ENCODE data around the gene HSPA1B. TPM values are rescaled to one million over a fixed set of nuclear protein-coding genes. Genes with fewer than 3 reads are reported as not detected.

The HSPA1B gene
- total RNA-seq, 4 donors from 2014 or later = 134 to 186 (median 168) TPM

GRCh38 chr6:31859923-31860322 lies 32.4 kb downstream of the HSPA1B start:
- Histone ChIP-seq H3K36me3 (peaks cover 3 to 47% (median 10%) of the 10 kb centered on the region in 3 donors), H3K4me3 (no peak overlapping the region), H3K4me1 (peaks cover 0 to 30% (median 16%) of the 10 kb centered on the region in 4 donors), H3K9me3 (no peaks in the 10 kb centered on the region), H3K27me3 (no peaks in the 10 kb centered on the region), H3K27ac (no peak overlapping the region)
- no peak for DNase-seq (ENCODE audit: low spot score in 2 of 2)
- no peak for TF ChIP-seq EP300 (IDR thresholded peaks at IDR 0.05)
- no peak for TF ChIP-seq POLR2A (IDR thresholded peaks at IDR 0.05)
- TF ChIP-seq CTCF (IDR thresholded peaks at IDR 0.05) = no peak
- 86 to 88% methylated on average over 11 of the region's 11 CpGs for WGBS, 2 donors

- Histone ChIP-seq H3K27ac (no peak overlapping the region), H3K4me1 (peaks cover 0 to 30% (median 16%) of the 10 kb centered on the region in 4 donors), H3K4me3 (no peak overlapping the region), H3K9me3 (no peaks in the 10 kb centered on the region), H3K27me3 (no peaks in the 10 kb centered on the region), H3K36me3 (peaks cover 3 to 47% (median 10%) of the 10 kb centered on the region in 3 donors)
- TF ChIP-seq EP300 (IDR thresholded peaks at IDR 0.05) = no peak
- TF ChIP-seq POLR2A (IDR thresholded peaks at IDR 0.05) = no peak
- 92% methylated on average over 13 of the region's 13 CpGs for WGBS, 2 donors
- DNase-seq (ENCODE audit: low spot score in 2 of 2) = no peak
Measured at GRCh38 chr6:31860349-31860748, 32.8 kb downstream of the HSPA1B start.

GRCh38 chr6:31861150-31861549 lies 33.6 kb downstream of the HSPA1B start:
- H3K4me3 ChIP-seq = no peak overlapping the region

GRCh38 chr6:31861919-31862343 lies 34.4 kb downstream of the HSPA1B start:
- Histone ChIP-seq H3K9me3 (no peaks in the 10 kb centered on the region), H3K27ac (peak overlapping the region; percentile 75 to 89 (median 80)), H3K4me1 (peaks cover 0 to 35% (median 16%) of the 10 kb centered on the region in 4 donors), H3K36me3 (peaks cover 3 to 41% (median 10%) of the 10 kb centered on the region in 3 donors), H3K4me3 (peak overlapping the region; percentile 40 to 69 (median 67)), H3K27me3 (no peaks in the 10 kb centered on the region)
- TF ChIP-seq CTCF (IDR thresholded peaks at IDR 0.05) (no peak), POLR2A (IDR thresholded peaks at IDR 0.05) (no peak), EP300 (IDR thresholded peaks at IDR 0.05) (no peak)
- WGBS, 2 donors = 35 to 36% methylated on average over 17 of the region's 17 CpGs
- no peak for DNase-seq (ENCODE audit: low spot score in 2 of 2)

More at GRCh38 chr6:31861150-31861549, 33.6 kb downstream of the HSPA1B start:
- WGBS, 2 donors = 87 to 89% methylated on average over 7 of the region's 7 CpGs
- H3K27me3 ChIP-seq = no peaks in the 10 kb centered on the region
- H3K36me3 ChIP-seq = peaks cover 3 to 47% (median 10%) of the 10 kb centered on the region in 3 donors
- no peak for TF ChIP-seq POLR2A (IDR thresholded peaks at IDR 0.05)
- no peak for TF ChIP-seq CTCF (IDR thresholded peaks at IDR 0.05)
- TF ChIP-seq EP300 (IDR thresholded peaks at IDR 0.05) = no peak
- H3K27ac ChIP-seq = no peak overlapping the region
- H3K4me1 ChIP-seq = peaks cover 0 to 35% (median 16%) of the 10 kb centered on the region in 4 donors
- no peaks in the 10 kb centered on the region for H3K9me3 ChIP-seq
- DNase-seq (ENCODE audit: low spot score in 2 of 2) = no peak

- peak; percentile 98 to 99 for DNase-seq (ENCODE audit: low spot score in 2 of 2)
- Histone ChIP-seq H3K36me3 (peaks cover 3 to 35% (median 10%) of the 10 kb centered on the region in 3 donors), H3K4me3 (peak within 1 kb of the TSS; percentile 40 to 69 (median 67)), H3K27ac (peak within 1 kb of the TSS; percentile 75 to 89 (median 85)), H3K9me3 (no peaks in the 10 kb centered on the region), H3K4me1 (peaks cover 0 to 35% (median 16%) of the 10 kb centered on the region in 4 donors), H3K27me3 (no peaks in the 10 kb centered on the region)
- peak; percentile 98 to 99 for TF ChIP-seq EP300 (IDR thresholded peaks at IDR 0.05)
- TF ChIP-seq POLR2A (IDR thresholded peaks at IDR 0.05) = peak; percentile 92 to 97
- TF ChIP-seq CTCF (IDR thresholded peaks at IDR 0.05) = peak in 2 of 5 experiments; percentile 42 to 51
- WGBS, 2 donors = 0 to 1% methylated on average over 64 of the region's 64 CpGs
Measured at GRCh38 chr6:31862344-31863235, 35.1 kb downstream of the HSPA1B start, which contains the start of gene NEU1. TSS of gene NEU1 (minus strand) at chr6:31862821. CDS start at chr6:31862776, 45 bp downstream.

Data from tibial nerve (tissue), 4 donors.